ENCODE results near the gene HDAC4. TPM values are rescaled to one million over a fixed set of nuclear protein-coding genes. Genes with fewer than 3 reads are reported as not detected.

Gene HDAC4
- total and polyA plus RNA-seq, 10 of the 15 experiments (the other 5 are each of a cell fraction or from before 2014, with no cell fraction given) = 0.22 to 15.7 (median 4.8) TPM

DNA sequence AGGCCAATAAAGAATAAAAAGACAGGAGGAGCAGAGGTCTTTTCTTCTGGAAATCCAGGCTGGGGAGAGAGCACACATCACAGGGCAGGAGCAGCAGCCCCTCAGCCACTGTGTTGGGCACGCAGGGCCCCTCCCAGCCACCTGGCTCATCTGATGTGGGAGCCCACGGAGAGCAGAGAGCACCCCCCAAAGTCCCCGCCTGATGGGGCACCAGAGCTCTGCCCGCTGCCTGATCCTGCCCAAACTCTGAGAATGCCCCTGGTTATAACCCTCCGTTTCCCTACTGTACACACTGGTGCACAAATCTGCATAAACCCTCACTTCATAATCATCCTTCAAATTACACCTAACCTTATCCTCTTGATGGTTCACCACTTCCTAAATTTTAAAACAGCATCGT, 111.3 kb downstream of the HDAC4 start:
- Histone ChIP-seq H3K36me3 (ENCODE audit: control insufficient read depth in 2 of 2, insufficient read depth in 2 of 2, low read length in 1 of 2) (no peaks in the 10 kb centered on the region), H2AFZ (ENCODE audit: control insufficient read depth, low read depth, low read length) (no peak overlapping the region), H3K4me3 (no peak overlapping the region), H3K27ac (ENCODE audit: control insufficient read depth, insufficient read depth) (peak overlapping the region; percentile 17; the same call in 1 of the 2 replicates), H3K4me1 (ENCODE audit: control insufficient read depth, insufficient read depth, low read length) (peaks cover 37% of the 10 kb centered on the region), H3K9ac (ENCODE audit: control insufficient read depth, insufficient read depth, low read length) (no peak overlapping the region), H3K9me3 (replicated peaks; ENCODE audit: control insufficient read depth, insufficient read depth, low read length) (no peaks in the 10 kb centered on the region), H3K79me2 (ENCODE audit: control insufficient read depth, insufficient read depth, low read length) (no peaks in the 10 kb centered on the region), H3K4me2 (ENCODE audit: control insufficient read depth, insufficient read depth) (peak overlapping the region; percentile 34; the same call in 1 of the 2 replicates), H3K27me3 (replicated peaks in 1 of 2; ENCODE audit: control insufficient read depth in 2 of 2, insufficient read depth in 2 of 2, low read length in 1 of 2) (no peaks in the 10 kb centered on the region; a peak in 1 of 4 replicates), H4K20me1 (ENCODE audit: control insufficient read depth, insufficient read depth) (peaks cover 19% of the 10 kb centered on the region)
- no TSS peak for BruUV-seq (replicated peaks)
- in situ Hi-C loops (cut with MboI) (no loop called here), intact Hi-C loops (cut with micrococcal nuclease; ENCODE audit: unreplicated experiment) (no loop called here)
- DNase-seq (ENCODE audit: low read depth, low spot score) (no peak), FAIRE-seq (no peak), ATAC-seq (peak; percentile 7)
- ChIA-PET POLR2A (no interaction called here), SMC1A (ENCODE audit: uncharacterized antibody, unreplicated experiment) (interaction anchor here (0.7 to 1.5 kb wide), 3 partner anchors 13 to 15 kb away, joined by 3 to 4 read pairs (median 3); no protein-coding TSS in a partner anchor), RAD21 (ENCODE audit: unreplicated experiment) (interaction anchor here (1.8 to 2.0 kb wide), 2 partner anchors 14 to 92 kb away, joined by 4 read pairs; no protein-coding TSS in a partner anchor), CTCF (no interaction called here)
- TF ChIP-seq ZSCAN29 (IDR thresholded peaks at IDR 0.05) (no peak), SPI1 (IDR thresholded peaks at IDR 0.05; ENCODE audit: borderline replicate concordance, insufficient read depth, low read depth, low read length) (peak; percentile 4; the same call in 1 of the 2 replicates), POU2F2 (IDR thresholded peaks at IDR 0.05; ENCODE audit: borderline replicate concordance, low read depth, low read length) (0 out of 3 replicates have a peak, but pooled peaks have one; percentile 12)
- 0% methylated on average over 5 of the region's 6 CpGs for WGBS (ENCODE audit: insufficient coverage, insufficient replicate concordance, low lambda C conversion rate, missing lambda C conversion rate)

DNA sequence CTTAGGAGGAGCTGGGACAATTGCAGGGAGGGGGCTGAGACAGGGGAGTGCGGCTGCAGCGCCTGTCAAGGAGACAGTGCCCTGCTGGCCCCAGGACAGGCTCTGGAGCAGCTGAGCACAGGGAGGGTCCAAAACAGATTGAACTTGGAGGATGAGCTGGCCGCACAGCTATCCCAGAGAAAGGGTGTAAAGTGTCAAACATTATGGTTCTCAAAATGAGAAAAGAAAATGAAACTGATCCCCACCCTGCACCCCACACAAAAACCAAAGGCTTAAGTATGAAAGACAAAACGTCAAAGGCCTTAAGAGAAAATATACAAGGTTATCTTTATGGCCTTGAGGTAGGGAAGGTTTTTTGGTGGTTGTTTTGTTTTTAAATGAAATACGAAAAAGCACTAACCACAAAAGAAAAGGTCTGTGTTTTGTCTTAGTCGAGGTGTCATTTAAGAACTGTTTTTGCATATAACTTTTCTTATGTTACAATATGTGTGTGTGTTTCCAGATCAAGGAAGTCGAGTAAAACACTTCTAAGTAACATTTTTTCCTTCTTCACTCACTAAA, 111.8 kb downstream of the HDAC4 start:
- H3K79me2 ChIP-seq (ENCODE audit: control insufficient read depth, insufficient read depth, low read length) = no peaks in the 10 kb centered on the region
- peak overlapping the region; percentile 17; the same call in 1 of the 2 replicates for H3K27ac ChIP-seq (ENCODE audit: control insufficient read depth, insufficient read depth)
- no TSS peak for BruUV-seq (replicated peaks)
- no peaks in the 10 kb centered on the region; a peak in 1 of 4 replicates for H3K27me3 ChIP-seq (replicated peaks in 1 of 2; ENCODE audit: control insufficient read depth in 2 of 2, insufficient read depth in 2 of 2, low read length in 1 of 2)
- H3K36me3 ChIP-seq (ENCODE audit: control insufficient read depth in 2 of 2, insufficient read depth in 2 of 2, low read length in 1 of 2) = no peaks in the 10 kb centered on the region
- intact Hi-C loops (cut with micrococcal nuclease; ENCODE audit: unreplicated experiment) (no loop called here), in situ Hi-C loops (cut with MboI) (no loop called here)
- H3K4me1 ChIP-seq (ENCODE audit: control insufficient read depth, insufficient read depth, low read length) = peaks cover 32% of the 10 kb centered on the region
- peak; percentile 78 for ATAC-seq
- H4K20me1 ChIP-seq (ENCODE audit: control insufficient read depth, insufficient read depth) = peaks cover 20% of the 10 kb centered on the region
- H3K4me2 ChIP-seq (ENCODE audit: control insufficient read depth, insufficient read depth) = peak overlapping the region; percentile 74
- FAIRE-seq = peak; percentile 79
- no peak overlapping the region for H3K4me3 ChIP-seq
- DNase-seq (ENCODE audit: low read depth, low spot score) = peak; percentile 52
- POLR2A ChIA-PET = no interaction called here
- H3K9me3 ChIP-seq (replicated peaks; ENCODE audit: control insufficient read depth, insufficient read depth, low read length) = no peaks in the 10 kb centered on the region
- SMC1A ChIA-PET (ENCODE audit: uncharacterized antibody, unreplicated experiment) = interaction anchor here (0.7 to 1.5 kb wide), 3 partner anchors 14 to 15 kb away, joined by 3 to 4 read pairs (median 3); no protein-coding TSS in a partner anchor
- H2AFZ ChIP-seq (ENCODE audit: control insufficient read depth, low read depth, low read length) = no peak overlapping the region
- RAD21 ChIA-PET (ENCODE audit: unreplicated experiment) = interaction anchor here (1.8 to 2.0 kb wide), 2 partner anchors 14 to 93 kb away, joined by 4 read pairs; no protein-coding TSS in a partner anchor
- 11% methylated on average over 7 of the region's 7 CpGs for WGBS (ENCODE audit: insufficient coverage, insufficient replicate concordance, low lambda C conversion rate, missing lambda C conversion rate)
- CTCF ChIA-PET = no interaction called here
- no peak overlapping the region for H3K9ac ChIP-seq (ENCODE audit: control insufficient read depth, insufficient read depth, low read length)
- TF ChIP-seq EED (IDR thresholded peaks at IDR 0.05; ENCODE audit: low read depth) = 0 out of 2 replicates have a peak, but pooled peaks have one; percentile 24
- TF ChIP-seq BRCA1 (IDR thresholded peaks at IDR 0.05; ENCODE audit: low read depth, low read length) = no peak
- TF ChIP-seq NBN (IDR thresholded peaks at IDR 0.05) = 0 out of 2 replicates have a peak, but pooled peaks have one; percentile 31
- no peak for TF ChIP-seq POLR2A (IDR thresholded peaks at IDR 0.05; ENCODE audit: low read depth, low read length)
- TF ChIP-seq MYC (IDR thresholded peaks at IDR 0.05; ENCODE audit: insufficient read depth, insufficient read length, insufficient replicate concordance, low read length, severe bottlenecking) = no peak
- peak; percentile 51; the same call in 1 of the 2 replicates for TF ChIP-seq ATF7 (IDR thresholded peaks at IDR 0.05; ENCODE audit: low read depth)
- peak; percentile 73; the same call in 1 of the 2 replicates for TF ChIP-seq MTA2 (IDR thresholded peaks at IDR 0.05; ENCODE audit: low read depth)
- no peak for TF ChIP-seq NFXL1 (IDR thresholded peaks at IDR 0.05; ENCODE audit: borderline replicate concordance)
- peak; percentile 52; the same call in 1 of the 2 replicates for TF ChIP-seq IRF4 (IDR thresholded peaks at IDR 0.05; ENCODE audit: low read depth, low read length)
- peak; percentile 38; the same call in 1 of the 2 replicates for TF ChIP-seq NFIC (IDR thresholded peaks at IDR 0.05; ENCODE audit: low read depth, low read length)
- TF ChIP-seq ZNF217 (IDR thresholded peaks at IDR 0.05) = peak; percentile 75
- peak; percentile 69; the same call in 1 of the 2 replicates for TF ChIP-seq TBL1XR1 (IDR thresholded peaks at IDR 0.05; ENCODE audit: low read depth, low read length)
- 0 out of 2 replicates have a peak, but pooled peaks have one; percentile 30 for TF ChIP-seq CBFB (IDR thresholded peaks at IDR 0.05; ENCODE audit: low read depth)
- peak; percentile 88 for TF ChIP-seq RUNX3 (IDR thresholded peaks at IDR 0.05; ENCODE audit: low read length)
- peak; percentile 80 to 87; a peak in 3 of 4 replicates for TF ChIP-seq IKZF2 (IDR thresholded peaks at IDR 0.05)

Data from GM12878 (cell line).